Endothelial cell of umbilical vein (primary cell): Measurements from ENCODE around the gene OR6B2.

ENCODE experiments used
- FOS ChIP-seq: IDR thresholded peaks from 2 replicates; pipeline ENCODE4 v1.6.1; 2011; ENCODE audit warnings: mild to moderate bottlenecking, low read length, moderate library complexity, borderline replicate concordance; ENCODE audit not compliant: insufficient read depth
- POLR2AphosphoS5 ChIP-seq: IDR thresholded peaks from 2 replicates; pipeline ENCODE4 v1.6.1; 2012; ENCODE audit warnings: low read depth, mild to moderate bottlenecking, control low read depth, low read length, moderate library complexity; ENCODE audit not compliant: insufficient read depth

DNA sequence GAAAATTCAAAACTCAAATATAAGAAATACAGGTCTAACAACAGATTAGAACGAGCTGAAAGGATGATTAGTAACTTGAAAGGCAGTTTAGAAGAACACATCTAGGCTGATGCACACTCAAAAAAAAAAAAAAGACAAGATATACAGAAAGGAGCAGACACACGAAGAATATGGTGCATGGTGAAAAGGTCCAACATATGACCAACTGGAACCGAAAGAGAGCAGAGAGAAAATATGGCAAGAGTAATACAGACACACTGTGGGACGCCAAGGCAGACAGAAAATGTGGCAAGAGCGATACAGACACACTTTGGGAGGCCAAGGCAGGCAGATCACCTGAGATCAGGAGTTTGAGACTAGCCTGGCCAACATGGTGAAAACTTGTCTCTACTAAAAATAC is 44.9 kb downstream of the OR6B2 start:
- no peak for TF ChIP-seq FOS
- no peak for TF ChIP-seq POLR2AphosphoS5
